Esophagus (tissue), 2 donors: ENCODE measurements around the gene WDR44. TPM values are rescaled to one million over a fixed set of nuclear protein-coding genes. Genes with fewer than 3 reads are reported as not detected.

Experiments
- H3K27ac ChIP-seq, 2 donors: one replicate each; pipeline ENCODE4 v1.5.1; 2013; ENCODE audit warnings: low read depth in 2 of 2, mild to moderate bottlenecking in 2 of 2, inconsistent platforms in 1 of 2, low read length in 1 of 2, moderate library complexity in 1 of 2
- H3K27me3 ChIP-seq, 2 donors: one replicate each; pipeline ENCODE4 v1.6.1; 2013; ENCODE audit warnings: low read length in 2 of 2, control low read depth in 1 of 2, mild to moderate bottlenecking in 1 of 2; ENCODE audit not compliant: insufficient read depth in 2 of 2, control insufficient read depth in 1 of 2
- H3K36me3 ChIP-seq, 2 donors: one replicate each; pipeline ENCODE4 v1.6.1; 2013; ENCODE audit warnings: low read length in 1 of 2; ENCODE audit not compliant: control insufficient read depth in 2 of 2, insufficient read depth in 2 of 2
- H3K4me1 ChIP-seq, 2 donors: one replicate each; pipeline ENCODE4 v1.6.1; 2013; ENCODE audit warnings: low read length in 1 of 2; ENCODE audit not compliant: control insufficient read depth in 2 of 2, insufficient read depth in 2 of 2
- H3K4me3 ChIP-seq, 2 donors: one replicate each; pipeline ENCODE4 v1.5.1; 2013; ENCODE audit warnings: low read length in 2 of 2, mild to moderate bottlenecking in 2 of 2, low read depth in 1 of 2, moderate library complexity in 1 of 2
- H3K9me3 ChIP-seq, 2 donors: one replicate each; pipeline ENCODE4 v1.6.1; 2013; ENCODE audit warnings: mild to moderate bottlenecking in 2 of 2, low read depth in 1 of 2, low read length in 1 of 2, moderate library complexity in 1 of 2; ENCODE audit not compliant: control insufficient read depth in 2 of 2, insufficient read depth in 1 of 2
- WGBS, 2 donors: extraction: QIAGEN DNeasy Blood & Tissue Kit; methylation state at CpG; one replicate each; pipeline ENCODE4 v1.1.7; 2013; 5-methylcytosine and 5-hydroxymethylcytosine counted together
- polyA plus RNA-seq, 2 donors: library from polyadenylated mRNA; stranded (reverse); fragments of 200-250 nt; gene quantifications; one replicate each; pipeline ENCODE4 v1.2.3, GENCODE V29; 2013
- donor health status: healthy with polysubstance abuse.
- donor health status: Bipolar disorder and iron deficiency.

Gene WDR44
- polyA plus RNA-seq, 2 donors = 4.0 to 6.9 TPM

- Histone ChIP-seq H3K4me3 (no peak overlapping the region), H3K27ac (no peak overlapping the region), H3K9me3 (no peaks in the 10 kb centered on the region), H3K4me1 (no peaks in the 10 kb centered on the region), H3K27me3 (no peaks in the 10 kb centered on the region), H3K36me3 (no peaks in the 10 kb centered on the region)
- WGBS, 2 donors = 68 to 87% methylated on average over 2 of the region's 2 CpGs
Observed at GRCh38 chrX:118355225-118355920, 9.5 kb downstream of the WDR44 start.

DNA sequence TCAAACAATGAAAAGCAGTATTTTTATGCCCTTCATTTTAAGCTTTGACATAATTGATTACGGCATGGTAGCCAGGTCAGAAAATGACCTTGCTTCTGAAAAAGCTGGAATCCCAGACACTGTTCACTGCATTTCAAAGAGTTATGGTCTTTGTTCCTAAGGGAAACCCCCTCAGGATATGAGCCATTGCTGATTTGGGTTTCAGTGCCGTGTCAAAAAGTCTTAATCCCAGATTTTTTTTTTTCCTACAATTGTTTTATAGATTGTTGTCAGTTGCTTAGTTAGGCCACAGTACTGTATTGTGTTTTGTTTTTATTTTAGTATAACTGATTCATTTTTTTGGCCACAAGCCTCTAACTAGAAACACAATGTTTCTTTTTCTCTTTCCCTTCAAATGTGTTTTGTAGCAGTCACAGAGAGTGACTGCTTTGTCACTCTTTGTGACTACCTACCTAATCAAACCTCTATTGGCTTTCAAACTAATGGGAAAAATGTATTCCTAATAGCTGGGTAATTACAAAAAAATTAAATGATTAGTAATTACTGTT, 10.3 kb downstream of the WDR44 start:
- no peaks in the 10 kb centered on the region for H3K4me1 ChIP-seq
- no peaks in the 10 kb centered on the region for H3K27me3 ChIP-seq
- H3K9me3 ChIP-seq = no peaks in the 10 kb centered on the region
- H3K36me3 ChIP-seq = no peaks in the 10 kb centered on the region
- H3K27ac ChIP-seq = no peak overlapping the region
- WGBS, 2 donors = 45 to 59% methylated on average over 2 of the region's 2 CpGs
- no peak overlapping the region for H3K4me3 ChIP-seq

- H3K4me3 ChIP-seq = no peak overlapping the region
- 65 to 69% methylated on average over 3 of the region's 3 CpGs for WGBS, 2 donors
Observed at GRCh38 chrX:118360429-118361125, 14.7 kb downstream of the WDR44 start.

GRCh38 chrX:118364261-118364660, 18.4 kb downstream of the WDR44 start:
- Histone ChIP-seq H3K27ac (no peak overlapping the region), H3K9me3 (no peaks in the 10 kb centered on the region), H3K36me3 (no peaks in the 10 kb centered on the region), H3K27me3 (no peaks in the 10 kb centered on the region), H3K4me1 (no peaks in the 10 kb centered on the region), H3K4me3 (no peak overlapping the region)

More at GRCh38 chrX:118360429-118361125, 14.7 kb downstream of the WDR44 start:
- Histone ChIP-seq H3K4me1 (no peaks in the 10 kb centered on the region), H3K27ac (no peak overlapping the region), H3K36me3 (no peaks in the 10 kb centered on the region), H3K27me3 (no peaks in the 10 kb centered on the region), H3K9me3 (no peaks in the 10 kb centered on the region)

- no peak overlapping the region for H3K27ac ChIP-seq
- H3K4me3 ChIP-seq = no peak overlapping the region
- no peaks in the 10 kb centered on the region for H3K27me3 ChIP-seq
- H3K9me3 ChIP-seq = no peaks in the 10 kb centered on the region
- no peaks in the 10 kb centered on the region for H3K36me3 ChIP-seq
- no peaks in the 10 kb centered on the region for H3K4me1 ChIP-seq
Observed at GRCh38 chrX:118367338-118367737, 21.4 kb downstream of the WDR44 start.

DNA sequence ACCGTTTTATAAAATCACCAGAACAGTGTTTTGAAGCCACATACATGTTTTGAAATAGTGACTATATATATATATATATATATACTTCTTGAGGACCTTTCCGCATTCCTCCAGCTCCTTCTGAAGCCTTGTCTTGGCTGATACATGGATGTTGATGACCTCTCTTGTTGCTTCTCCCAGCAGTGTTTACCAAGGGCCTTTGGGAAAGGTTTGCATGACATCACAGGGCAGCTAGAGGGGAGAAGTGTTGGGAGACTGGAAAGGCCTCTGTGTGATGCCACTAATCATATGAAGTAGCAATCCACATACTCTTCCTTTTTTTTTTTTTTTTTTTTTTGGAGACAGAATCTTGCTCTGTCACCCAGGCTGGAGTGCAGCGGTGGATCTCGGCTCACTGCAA, 22.5 kb downstream of the WDR44 start:
- no peaks in the 10 kb centered on the region for H3K36me3 ChIP-seq
- WGBS, 2 donors = 87 to 92% methylated on average over 4 of the region's 4 CpGs

GRCh38 chrX:118370921-118371624, 25.2 kb downstream of the WDR44 start:
- no peaks in the 10 kb centered on the region for H3K27me3 ChIP-seq
- no peaks in the 10 kb centered on the region for H3K9me3 ChIP-seq
- no peak overlapping the region for H3K27ac ChIP-seq
- H3K36me3 ChIP-seq = no peaks in the 10 kb centered on the region
- no peaks in the 10 kb centered on the region for H3K4me1 ChIP-seq
- 83 to 90% methylated on average over 2 of the region's 2 CpGs for whole genome bisulfite sequencing, 2 donors
- H3K4me3 ChIP-seq = no peak overlapping the region

More for the DNA sequence above, 22.5 kb downstream of the WDR44 start:
- Histone ChIP-seq H3K27me3 (no peaks in the 10 kb centered on the region), H3K27ac (no peak overlapping the region), H3K9me3 (no peaks in the 10 kb centered on the region), H3K4me1 (no peaks in the 10 kb centered on the region), H3K4me3 (no peak overlapping the region)

DNA sequence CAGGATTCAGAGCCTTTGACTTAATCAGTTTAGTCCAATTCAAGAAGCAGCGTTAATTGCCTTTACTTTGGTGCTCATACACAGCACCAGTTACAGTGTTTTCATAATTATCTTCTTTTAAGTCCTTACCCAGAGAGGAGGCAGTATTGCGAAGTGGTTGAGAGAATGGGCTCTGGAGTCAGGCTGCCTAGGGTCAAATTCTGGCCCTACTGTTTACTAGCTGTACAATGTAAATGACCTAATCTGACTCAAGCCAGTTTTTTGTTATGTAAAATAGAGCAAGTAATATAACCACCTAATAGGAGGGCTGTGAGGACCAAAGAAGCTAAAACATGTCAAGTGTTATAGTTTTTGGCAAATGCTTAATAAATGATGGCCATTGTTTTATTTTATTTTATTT, 27.6 kb downstream of the WDR44 start:
- Histone ChIP-seq H3K27ac (no peak overlapping the region), H3K36me3 (no peaks in the 10 kb centered on the region), H3K4me1 (no peaks in the 10 kb centered on the region), H3K4me3 (no peak overlapping the region), H3K9me3 (no peaks in the 10 kb centered on the region), H3K27me3 (no peaks in the 10 kb centered on the region)
- WGBS, 2 donors = 70 to 82% methylated on average over 2 of the region's 2 CpGs

DNA sequence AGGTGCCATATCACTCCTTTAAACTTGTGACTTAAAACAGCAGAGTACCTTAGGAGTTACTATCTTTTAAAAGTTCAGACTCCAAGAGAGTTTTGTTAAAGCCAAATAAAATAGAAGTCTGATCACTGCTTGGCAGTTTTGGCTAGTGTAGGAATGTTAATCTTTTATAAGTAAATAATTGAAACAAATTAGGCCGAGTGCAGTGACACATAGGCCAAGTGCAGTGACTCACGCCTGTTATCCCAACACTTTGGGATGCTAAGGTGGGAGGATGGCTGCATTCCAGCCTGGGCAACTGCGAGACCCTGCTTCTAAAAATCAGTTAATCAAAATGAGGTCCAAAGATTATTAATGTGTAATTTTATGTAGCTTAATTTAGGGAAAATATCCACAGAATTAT, 37.2 kb downstream of the WDR44 start:
- Histone ChIP-seq H3K9me3 (no peaks in the 10 kb centered on the region), H3K4me1 (no peaks in the 10 kb centered on the region), H3K4me3 (no peak overlapping the region), H3K36me3 (no peaks in the 10 kb centered on the region), H3K27ac (no peak overlapping the region), H3K27me3 (no peaks in the 10 kb centered on the region)
- WGBS, 2 donors = 36 to 47% methylated on average over 3 of the region's 3 CpGs
